HG03064 (cell line): Measurements from ENCODE around the gene LRP5.

Experiments used
- ATAC-seq: cut with Tn5 transposase; IDR thresholded peaks from one replicate; pipeline ENCODE4 v1.9.1; 2021; ENCODE audit warnings: low read depth; ENCODE audit not compliant: unreplicated experiment

Gene LRP5

GRCh38 chr11:68361702-68362101 lies 49.3 kb downstream of the LRP5 start:
- ATAC-seq: no peak

- ATAC-seq: no peak
Measured at GRCh38 chr11:68362801-68363379, 50.5 kb downstream of the LRP5 start.

- ATAC-seq: no peak
Measured at GRCh38 chr11:68363776-68364175, 51.4 kb downstream of the LRP5 start.

GRCh38 chr11:68364581-68364980 lies 52.2 kb downstream of the LRP5 start:
- ATAC-seq: no peak

- ATAC-seq: no peak
Measured at GRCh38 chr11:68365943-68366435, 53.6 kb downstream of the LRP5 start.

- no peak for ATAC-seq
Measured at GRCh38 chr11:68367252-68367651, 54.9 kb downstream of the LRP5 start.

- no peak for ATAC-seq
Measured at GRCh38 chr11:68369756-68370155, 57.4 kb downstream of the LRP5 start.

- ATAC-seq: no peak
Measured at GRCh38 chr11:68370211-68371111, 58.1 kb downstream of the LRP5 start.

- no peak for ATAC-seq
Measured at GRCh38 chr11:68371171-68372041, 59.0 kb downstream of the LRP5 start.

- ATAC-seq: no peak
Measured at GRCh38 chr11:68372114-68372513, 59.7 kb downstream of the LRP5 start.

GRCh38 chr11:68372625-68373024 lies 60.2 kb downstream of the LRP5 start:
- ATAC-seq: no peak

- ATAC-seq: no peak
Measured at GRCh38 chr11:68373189-68373814, 60.9 kb downstream of the LRP5 start.

- no peak for ATAC-seq
Measured at GRCh38 chr11:68373815-68374501, 61.6 kb downstream of the LRP5 start.

- no peak for ATAC-seq
Measured at GRCh38 chr11:68374531-68374930, 62.1 kb downstream of the LRP5 start.

- no peak for ATAC-seq
Measured at GRCh38 chr11:68375337-68375736, 62.9 kb downstream of the LRP5 start.

- no peak for ATAC-seq
Measured at GRCh38 chr11:68375766-68376165, 63.4 kb downstream of the LRP5 start.

GRCh38 chr11:68377389-68377795 lies 65.0 kb downstream of the LRP5 start:
- no peak for ATAC-seq

GRCh38 chr11:68379206-68379605 lies 66.8 kb downstream of the LRP5 start:
- no peak for ATAC-seq

- ATAC-seq: no peak
Measured at GRCh38 chr11:68380786-68381622, 68.6 kb downstream of the LRP5 start.
